Head of caudate nucleus (tissue), 42 donors: ENCODE measurements around the gene ZAP70.

Source experiments
- DNase-seq, 42 donors: peaks; one replicate each; pipeline versions ENCODE4 v3.0.0 to v3.0.0-alpha.2; 2020 to 2021; ENCODE audit warnings: mixed read lengths in 7 of 42
- intact Hi-C: fragments of 100-400 bp; cut with DNase I; formaldehyde crosslinking; loops from one replicate; pipeline ENCODE4 v1.15.0; 2022

The ZAP70 gene

DNA sequence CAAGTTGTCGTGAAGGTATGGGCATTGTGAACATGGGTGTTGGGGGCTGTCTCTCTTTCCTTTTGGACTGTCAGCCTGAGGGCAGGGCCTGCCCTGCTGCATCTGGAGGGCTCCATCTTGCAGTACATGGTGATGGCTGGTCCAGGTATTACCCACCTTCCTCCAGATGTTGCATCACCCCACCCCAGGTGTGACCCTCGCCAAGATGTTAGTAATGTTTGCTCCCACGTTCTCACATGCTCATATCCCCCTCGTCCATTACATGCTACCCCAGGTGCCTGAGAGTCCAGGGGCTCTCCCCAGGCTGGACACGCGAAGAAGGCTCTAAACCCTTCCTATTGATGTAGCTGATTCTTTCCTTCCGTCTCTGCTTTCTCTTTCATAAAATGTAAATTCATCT, 13.9 kb downstream of the ZAP70 start:
- DNase-seq: no peak
- intact Hi-C loops: no loop called here

DNA sequence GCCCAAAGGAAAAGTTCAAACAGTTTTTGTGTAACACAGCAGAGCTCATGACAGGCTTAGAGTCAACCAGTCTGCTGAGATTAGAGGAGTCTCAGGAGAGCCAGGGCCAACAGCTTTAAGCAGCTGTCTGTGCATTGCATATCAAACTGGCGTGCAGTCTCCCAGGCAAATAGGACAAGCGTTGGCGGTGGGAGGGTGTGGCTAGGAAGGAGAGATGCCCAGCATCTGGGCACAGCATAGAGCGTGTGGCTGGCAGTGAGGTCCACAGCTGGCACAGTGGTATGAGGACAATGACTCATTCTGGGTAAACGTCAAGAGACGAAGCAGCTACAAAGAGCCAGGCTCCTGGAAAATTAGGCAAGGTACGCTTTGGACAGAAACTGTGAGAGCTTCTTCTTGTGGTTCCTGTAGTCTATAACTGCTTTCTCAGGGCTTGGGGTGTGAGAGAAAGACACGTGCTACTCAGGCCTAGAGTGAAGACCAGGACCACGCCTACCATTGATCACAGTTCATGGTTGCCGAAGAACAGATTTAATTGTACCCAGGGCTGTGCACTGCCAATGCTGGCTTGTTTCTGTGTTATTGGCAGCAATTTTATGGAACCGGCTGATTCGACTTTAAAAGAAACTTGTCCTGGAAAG, 14.8 kb downstream of the ZAP70 start:
- intact Hi-C loops: no loop called here
- peak in 2 of 42 donors; percentile 3 to 10 for DNase-seq

DNA sequence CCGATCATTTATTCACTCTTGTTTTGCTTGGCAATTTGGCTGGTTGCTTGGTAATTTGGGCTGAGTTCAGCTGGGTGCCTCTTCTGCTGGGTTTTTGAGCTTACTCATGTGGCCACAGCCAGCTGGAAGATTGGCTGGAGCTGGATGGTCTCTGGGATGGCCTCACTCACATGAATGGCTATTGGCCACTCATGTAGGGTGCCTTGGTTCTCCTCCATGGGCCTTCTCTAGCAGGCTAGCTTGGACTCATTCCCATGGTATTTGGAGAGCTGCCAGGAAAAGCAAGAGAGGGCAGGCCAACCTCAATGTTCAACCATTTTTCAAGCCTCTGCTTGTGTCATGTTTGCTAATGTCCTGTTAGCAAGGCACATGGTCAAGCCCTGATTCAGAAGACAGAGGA, 16.9 kb downstream of the ZAP70 start:
- intact Hi-C loops: no loop called here
- no peak for DNase-seq

DNA sequence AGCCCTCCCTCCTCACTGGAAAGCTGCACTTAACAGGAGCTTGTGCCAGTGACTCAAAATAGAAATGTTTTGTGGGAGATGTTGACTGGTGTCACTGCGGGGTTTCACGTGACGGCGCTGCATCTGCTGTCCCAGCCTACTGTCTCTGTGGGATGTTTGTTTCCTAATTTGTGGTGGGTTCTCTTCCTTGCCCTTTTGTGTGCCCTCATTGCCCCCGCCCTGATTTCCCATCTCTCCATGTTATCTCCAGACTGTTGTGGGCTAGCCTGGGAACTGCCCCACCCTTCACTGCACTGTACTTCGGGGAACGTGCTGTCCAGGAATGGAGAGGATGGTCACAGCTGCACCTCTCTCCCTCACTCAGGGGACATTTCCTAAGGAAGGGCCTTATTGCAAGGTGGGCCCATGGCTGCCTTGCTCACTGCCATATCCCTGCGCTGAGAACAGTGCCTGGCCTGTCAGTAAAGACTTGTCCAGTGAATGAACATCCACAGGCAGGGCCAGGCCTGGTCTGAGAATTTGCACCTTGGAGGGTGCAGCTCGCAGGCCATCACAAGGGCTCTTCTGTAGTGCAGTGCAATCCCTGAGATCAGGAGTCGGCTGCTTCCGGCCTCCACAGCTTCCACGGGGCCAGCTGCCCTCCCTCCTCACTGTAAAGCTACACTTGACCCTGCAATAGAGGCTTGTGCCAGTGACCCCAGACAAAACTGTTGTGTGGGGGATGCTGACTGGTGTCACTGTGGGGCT, 18.1 kb downstream of the ZAP70 start:
- no peak for DNase-seq

DNA sequence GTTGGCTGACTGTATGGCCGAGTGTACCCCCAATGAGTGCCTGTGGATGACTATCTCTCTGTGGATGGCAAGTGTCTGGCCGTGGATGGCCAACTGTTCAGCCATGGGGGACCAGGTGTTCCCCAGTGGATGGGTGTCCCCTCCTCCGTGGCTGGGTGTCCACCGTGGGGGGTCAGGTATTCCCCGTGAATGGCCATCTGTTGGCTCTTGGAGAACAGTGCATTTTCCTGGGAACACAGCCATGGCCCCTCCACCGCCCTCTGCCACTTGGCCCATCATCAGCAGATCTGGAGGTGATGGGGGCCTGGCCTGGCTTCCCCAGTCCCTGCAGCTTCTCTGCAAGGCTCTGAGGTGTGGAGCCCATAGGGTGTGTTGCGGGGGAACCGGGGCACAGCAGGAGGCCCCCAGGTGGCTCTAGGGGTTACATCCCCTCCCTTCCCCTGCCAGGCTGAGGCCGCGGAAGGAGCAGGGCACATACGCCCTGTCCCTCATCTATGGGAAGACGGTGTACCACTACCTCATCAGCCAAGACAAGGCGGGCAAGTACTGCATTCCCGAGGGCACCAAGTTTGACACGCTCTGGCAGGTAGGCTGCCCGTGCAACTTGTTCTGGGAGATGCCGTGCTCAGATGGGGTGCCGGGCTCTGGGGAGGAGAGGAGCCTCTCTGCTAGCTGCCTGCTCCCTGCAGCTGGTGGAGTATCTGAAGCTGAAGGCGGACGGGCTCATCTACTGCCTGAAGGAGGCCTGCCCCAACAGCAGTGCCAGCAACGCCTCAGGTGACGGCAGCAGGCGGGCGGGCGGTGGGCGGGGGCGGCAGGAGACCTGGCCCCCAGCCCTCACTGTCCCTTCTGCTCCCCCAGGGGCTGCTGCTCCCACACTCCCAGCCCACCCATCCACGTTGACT, 19.3 kb downstream of the ZAP70 start:
- intact Hi-C loops: no loop called here
- DNase-seq: peak in 1 of 42 donors; percentile 4

More for the DNA sequence above, 18.1 kb downstream of the ZAP70 start:
- intact Hi-C loops: no loop called here

DNA sequence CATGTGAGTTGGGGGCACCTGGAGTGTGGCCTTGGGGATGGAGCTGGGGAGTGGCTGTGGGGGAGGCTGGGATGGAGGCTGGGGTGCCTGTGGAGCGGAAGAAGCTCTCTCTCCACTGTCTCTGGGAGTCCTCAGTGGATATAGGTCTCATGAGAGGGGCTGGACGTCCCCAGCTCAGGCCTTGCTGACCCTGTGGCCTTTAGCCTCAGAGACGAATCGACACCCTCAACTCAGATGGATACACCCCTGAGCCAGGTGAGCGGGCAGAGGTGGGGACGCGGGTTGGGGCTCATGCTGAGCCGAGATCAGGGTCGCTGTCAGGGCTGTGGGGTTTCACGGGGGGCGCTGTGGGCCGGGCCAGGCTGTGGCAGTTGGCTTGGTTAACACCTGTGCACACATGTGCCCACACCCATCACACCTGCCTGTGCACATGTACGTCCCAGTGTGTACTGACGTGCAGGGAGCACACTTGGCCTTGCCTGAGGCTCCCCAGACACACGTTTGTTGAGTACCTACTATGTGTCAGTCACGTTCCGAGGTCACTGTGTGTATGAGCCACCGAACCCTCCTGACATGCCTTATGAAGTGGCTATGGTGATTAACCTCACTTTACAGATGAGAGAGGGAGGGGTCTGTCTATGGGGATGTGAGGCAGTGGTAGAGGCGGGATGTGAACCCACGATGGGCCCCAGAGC, 20.1 kb downstream of the ZAP70 start:
- peak in 2 of 42 donors; percentile 1 to 31 for DNase-seq
- intact Hi-C loops: no loop called here

DNA sequence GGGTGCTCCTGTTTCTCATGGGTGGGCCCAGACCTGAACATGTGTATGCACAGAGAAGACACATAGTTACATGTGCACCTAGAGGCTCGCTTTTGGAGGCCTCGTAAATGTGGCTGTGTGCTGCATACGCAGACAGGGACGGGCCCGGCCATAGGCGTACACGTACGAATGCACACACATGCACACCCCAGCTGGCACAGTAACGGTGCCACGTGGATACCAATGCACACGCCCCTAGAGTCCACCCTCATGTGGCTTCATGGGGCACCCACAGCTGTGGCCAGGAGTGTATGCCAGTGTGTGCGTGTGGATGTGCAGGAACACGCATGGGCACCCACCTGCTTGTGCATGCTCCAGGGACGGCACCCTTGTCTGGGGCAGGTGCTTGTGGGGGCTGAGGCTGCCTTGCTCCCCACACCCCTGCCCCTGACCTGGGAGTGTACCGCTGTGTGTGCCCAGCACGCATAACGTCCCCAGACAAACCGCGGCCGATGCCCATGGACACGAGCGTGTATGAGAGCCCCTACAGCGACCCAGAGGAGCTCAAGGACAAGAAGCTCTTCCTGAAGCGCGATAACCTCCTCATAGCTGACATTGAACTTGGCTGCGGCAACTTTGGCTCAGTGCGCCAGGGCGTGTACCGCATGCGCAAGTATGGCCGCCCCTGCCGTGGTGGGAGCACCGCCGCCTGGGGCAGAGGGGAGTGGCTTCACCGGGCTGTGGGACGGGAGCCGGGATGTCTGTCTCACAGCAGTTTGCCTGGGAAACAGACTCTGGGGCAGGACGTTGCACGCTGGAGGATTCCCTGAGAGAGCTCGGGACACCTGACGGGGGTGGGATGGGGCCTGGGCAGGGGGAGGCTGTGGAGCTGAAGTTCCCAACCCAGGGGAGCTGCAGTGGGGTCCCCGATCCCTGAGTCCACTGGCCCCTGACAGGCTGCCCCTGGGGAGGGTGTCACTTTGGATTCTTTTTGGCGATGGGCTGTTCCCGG, 21.0 kb downstream of the ZAP70 start:
- DNase-seq: peak in 2 of 42 donors; percentile 9 to 33
- intact Hi-C loops: no loop called here

DNA sequence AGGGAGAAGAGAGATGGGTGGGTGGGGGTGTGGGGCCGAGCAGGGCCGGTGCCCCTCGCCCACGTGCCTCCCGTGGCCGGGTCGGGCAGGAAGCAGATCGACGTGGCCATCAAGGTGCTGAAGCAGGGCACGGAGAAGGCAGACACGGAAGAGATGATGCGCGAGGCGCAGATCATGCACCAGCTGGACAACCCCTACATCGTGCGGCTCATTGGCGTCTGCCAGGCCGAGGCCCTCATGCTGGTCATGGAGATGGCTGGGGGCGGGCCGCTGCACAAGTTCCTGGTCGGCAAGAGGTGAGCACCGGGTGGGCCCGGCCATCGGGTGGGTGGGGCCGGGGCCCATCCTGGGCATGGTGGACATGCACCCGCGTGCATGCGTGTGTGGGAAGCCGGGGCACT, 21.8 kb downstream of the ZAP70 start:
- peak in 1 of 42 donors; percentile 40 for DNase-seq
- intact Hi-C loops: no loop called here

DNA sequence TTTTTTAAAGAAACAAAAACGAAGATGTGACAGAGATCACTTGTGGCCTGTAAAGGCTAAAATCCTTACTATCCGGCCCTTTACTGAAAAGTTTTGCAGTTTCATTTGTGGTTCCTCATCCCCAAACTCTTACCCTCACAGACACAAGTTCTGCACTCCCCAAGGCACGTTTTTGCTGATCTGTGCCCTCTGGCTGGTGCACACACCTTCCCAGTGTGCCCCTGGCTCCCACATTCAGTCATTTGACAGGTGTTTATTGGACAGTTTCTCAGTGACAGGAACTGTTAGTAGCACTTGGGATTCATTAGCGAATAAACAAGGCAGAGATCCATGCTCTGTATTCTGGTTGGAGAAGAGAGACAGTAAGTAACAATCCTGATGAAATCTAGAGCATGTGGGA, 22.8 kb downstream of the ZAP70 start:
- peak in 1 of 42 donors; percentile 25 for DNase-seq
- intact Hi-C loops: no loop called here

DNA sequence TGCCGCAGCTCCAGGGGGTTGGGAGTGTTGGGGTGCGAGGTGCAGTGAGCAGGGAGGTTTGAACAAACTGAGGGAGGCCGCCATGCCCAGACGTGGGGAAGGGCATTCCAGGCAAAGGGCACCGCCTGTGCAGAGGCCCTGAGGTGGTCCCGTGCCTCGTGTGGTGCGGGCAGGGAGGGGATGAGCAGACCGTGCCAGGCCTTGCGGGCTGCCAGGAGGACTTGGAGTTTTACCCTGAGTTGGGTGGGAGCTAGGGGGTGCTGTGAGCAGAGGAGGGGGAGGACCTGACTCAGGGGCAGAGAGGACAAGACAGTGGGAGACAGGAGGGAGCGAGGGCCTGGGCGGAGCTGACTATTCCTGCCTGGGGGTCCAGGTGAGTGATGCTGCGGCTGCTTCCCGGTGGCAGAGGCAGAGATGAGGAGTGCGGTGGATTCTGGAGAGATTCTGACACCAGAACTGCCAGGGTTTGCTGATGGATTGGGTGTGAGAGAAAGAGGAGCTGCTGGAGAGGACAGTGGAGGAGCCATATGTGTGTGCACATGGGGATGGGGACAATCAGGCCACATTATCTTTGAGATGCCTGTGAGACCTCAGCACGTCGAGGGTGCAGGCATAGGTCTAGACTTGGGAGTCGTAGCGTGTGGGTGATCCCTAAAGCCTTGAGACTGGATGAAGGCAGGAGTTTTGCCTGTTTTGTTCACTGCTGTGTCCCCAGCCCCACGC, 23.4 kb downstream of the ZAP70 start:
- DNase-seq: peak in 1 of 42 donors; percentile 39
- intact Hi-C loops: no loop called here

DNA sequence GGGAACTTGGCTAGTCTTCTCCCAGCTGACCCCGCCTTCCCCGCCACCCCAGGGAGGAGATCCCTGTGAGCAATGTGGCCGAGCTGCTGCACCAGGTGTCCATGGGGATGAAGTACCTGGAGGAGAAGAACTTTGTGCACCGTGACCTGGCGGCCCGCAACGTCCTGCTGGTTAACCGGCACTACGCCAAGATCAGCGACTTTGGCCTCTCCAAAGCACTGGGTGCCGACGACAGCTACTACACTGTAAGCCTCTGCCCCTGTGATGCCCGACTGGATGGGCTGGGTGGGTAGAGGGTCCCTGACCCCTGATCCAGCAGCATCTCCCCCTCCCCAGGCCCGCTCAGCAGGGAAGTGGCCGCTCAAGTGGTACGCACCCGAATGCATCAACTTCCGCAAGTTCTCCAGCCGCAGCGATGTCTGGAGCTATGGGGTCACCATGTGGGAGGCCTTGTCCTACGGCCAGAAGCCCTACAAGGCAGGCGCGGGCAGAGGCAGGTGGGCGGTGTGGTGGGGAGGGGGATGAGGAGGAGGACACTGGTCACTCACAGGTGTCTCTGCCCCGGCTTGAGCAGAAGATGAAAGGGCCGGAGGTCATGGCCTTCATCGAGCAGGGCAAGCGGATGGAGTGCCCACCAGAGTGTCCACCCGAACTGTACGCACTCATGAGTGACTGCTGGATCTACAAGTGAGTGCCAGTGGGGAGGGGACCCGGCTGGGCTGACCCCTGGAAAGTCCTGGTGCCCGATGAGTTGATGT, 24.2 kb downstream of the ZAP70 start:
- DNase-seq: peak in 1 of 42 donors; percentile 39
- intact Hi-C loops: no loop called here

DNA sequence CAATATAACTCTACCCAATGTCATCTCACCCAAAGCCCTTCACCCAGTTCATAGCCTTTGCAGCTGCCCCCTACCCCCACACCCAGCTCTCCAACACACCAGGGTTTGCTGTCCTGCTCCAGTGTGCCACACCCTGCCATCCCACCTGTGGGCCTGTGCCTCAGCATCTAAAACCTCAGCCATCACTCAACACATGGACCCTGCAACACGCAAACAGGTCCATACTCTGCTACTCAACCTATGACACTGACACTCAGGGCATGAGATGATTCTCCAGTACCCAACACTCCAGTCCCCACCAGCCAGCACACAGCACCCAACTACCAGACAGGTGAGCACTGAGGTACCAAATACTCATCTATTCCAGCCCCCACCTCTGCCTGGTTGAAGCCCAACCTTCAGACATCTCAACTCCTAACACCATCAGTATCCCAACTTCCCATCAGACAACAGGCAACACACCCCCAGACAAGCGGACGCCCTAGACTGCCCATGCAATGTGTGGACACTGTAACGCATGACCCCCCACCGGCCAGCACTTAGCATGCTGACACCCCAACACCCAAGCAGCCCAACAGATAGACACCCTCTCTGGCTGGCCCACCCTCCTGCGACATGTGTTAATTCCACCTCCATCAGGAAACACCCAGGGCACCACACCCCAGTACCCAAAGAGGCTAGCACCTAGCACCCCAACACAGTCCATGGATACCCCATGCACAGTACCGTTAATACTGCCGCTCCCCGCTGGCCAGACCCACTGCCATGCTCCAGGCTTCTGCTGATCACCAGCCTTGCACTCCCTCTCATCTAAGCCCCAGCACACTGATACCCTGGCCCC, 25.0 kb downstream of the ZAP70 start:
- DNase-seq: peak in 1 of 42 donors; percentile 19
- intact Hi-C loops: no loop called here

DNA sequence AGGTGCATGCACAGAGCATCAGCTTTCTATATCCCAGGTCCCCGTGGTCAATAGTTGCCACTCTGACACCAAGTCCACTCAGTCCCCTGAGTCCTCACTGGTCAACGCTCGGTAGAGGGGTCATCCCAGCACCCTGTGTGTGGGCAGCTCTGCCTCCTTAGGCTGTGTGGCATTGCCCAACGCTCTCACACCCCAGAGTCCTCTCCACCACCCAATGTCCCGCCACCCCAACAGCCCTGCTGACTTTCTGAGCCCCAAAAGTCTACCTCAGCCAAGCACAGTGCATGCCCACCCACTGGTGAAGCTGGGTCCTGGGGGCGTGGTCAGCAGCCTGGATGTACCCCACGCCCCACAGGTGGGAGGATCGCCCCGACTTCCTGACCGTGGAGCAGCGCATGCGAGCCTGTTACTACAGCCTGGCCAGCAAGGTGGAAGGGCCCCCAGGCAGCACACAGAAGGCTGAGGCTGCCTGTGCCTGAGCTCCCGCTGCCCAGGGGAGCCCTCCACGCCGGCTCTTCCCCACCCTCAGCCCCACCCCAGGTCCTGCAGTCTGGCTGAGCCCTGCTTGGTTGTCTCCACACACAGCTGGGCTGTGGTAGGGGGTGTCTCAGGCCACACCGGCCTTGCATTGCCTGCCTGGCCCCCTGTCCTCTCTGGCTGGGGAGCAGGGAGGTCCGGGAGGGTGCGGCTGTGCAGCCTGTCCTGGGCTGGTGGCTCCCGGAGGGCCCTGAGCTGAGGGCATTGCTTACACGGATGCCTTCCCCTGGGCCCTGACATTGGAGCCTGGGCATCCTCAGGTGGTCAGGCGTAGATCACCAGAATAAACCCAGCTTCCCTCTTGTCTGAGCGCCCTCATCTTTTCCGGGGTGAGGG, 25.9 kb downstream of the ZAP70 start:
- peak in 1 of 42 donors; percentile 13 for DNase-seq
- intact Hi-C loops: no loop called here

DNA sequence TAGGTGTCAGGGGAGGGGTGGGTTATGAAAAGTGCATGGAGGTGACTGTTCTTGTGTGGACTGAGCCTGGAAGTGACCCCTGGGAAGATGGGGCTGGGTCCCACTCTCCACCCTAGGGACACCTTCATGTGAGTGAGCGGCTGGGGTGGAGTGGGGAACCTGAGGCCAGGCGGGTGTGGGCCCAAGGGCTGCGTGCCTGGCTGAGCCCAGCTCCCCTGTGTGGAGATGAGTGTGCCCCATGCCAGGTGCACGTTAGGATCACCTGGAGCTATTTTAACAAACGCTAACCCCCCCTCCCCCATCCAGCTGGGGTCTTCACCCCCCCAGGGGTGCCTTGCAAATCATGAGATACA, 26.5 kb downstream of the ZAP70 start:
- peak in 1 of 42 donors; percentile 35 for DNase-seq
- intact Hi-C loops: no loop called here
